Measurements from ENCODE around the gene CNRIP1.

- TF ChIP-seq CTCF (IDR thresholded peaks at IDR 0.05) (no peak), POLR2A (IDR thresholded peaks at IDR 0.05) (no peak), EP300 (IDR thresholded peaks at IDR 0.05) (no peak)
Observed at GRCh38 chr2:68328901-68329300, 9.2 kb upstream of the CNRIP1 start.

Data from gastroesophageal sphincter (tissue), 3 donors.